Rectal smooth muscle tissue (tissue), 1 donor: ENCODE data around the gene DIRAS1.

Experiments used
- H3K27ac ChIP-seq: one replicate; pipeline ENCODE4 v1.7.0; 2013; ENCODE audit warnings: low read depth, low read length, inconsistent platforms
- H3K27me3 ChIP-seq: one replicate; pipeline ENCODE4 v1.7.0; 2013; ENCODE audit warnings: low read length; ENCODE audit not compliant: control insufficient read depth, insufficient read depth
- H3K36me3 ChIP-seq: one replicate; pipeline ENCODE4 v1.7.0; 2013; ENCODE audit warnings: low read length; ENCODE audit not compliant: control insufficient read depth, insufficient read depth
- H3K4me1 ChIP-seq: one replicate; pipeline ENCODE4 v1.7.0; 2013; ENCODE audit warnings: low read length; ENCODE audit not compliant: control insufficient read depth, insufficient read depth
- H3K4me3 ChIP-seq: one replicate; pipeline ENCODE4 v1.7.0; 2013; ENCODE audit warnings: low read length
- H3K9ac ChIP-seq: one replicate; pipeline ENCODE4 v1.7.0; 2013; ENCODE audit warnings: low read length

DIRAS1 gene

DNA sequence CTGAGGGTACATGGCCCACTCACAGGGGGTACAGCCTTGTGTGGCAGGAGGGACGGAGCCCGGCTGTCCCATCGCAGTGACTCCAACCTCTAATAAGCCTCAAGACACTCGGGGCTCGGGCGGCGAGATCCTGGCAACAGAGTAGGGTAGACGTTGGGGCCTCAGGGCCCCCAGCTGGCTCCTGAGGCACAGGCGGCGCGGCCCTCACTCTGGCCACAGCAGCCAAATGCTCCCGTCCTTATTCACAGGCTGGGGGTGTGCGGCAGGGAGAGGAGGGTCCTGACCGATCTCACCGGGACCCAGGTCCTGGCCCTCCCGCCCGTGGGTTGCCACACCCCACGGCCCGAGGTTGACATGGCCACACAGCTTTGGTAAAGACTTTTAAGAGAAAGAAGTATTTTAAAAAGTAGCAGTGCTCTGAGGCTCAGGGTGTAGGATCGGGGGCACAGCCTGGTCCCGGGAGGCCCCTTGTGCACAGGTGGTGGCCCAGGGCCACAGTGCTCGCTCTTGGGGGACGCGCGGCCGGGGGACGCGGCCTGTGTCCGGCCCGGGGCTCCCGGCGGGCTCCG is 11.1 kb upstream of the DIRAS1 start:
- peaks cover 7% of the 10 kb centered on the region for H3K36me3 ChIP-seq
- no peak overlapping the region for H3K27ac ChIP-seq
- H3K9ac ChIP-seq = no peak overlapping the region
- peaks cover 1% of the 10 kb centered on the region for H3K27me3 ChIP-seq
- H3K4me3 ChIP-seq = no peak overlapping the region
- no peaks in the 10 kb centered on the region for H3K4me1 ChIP-seq

DNA sequence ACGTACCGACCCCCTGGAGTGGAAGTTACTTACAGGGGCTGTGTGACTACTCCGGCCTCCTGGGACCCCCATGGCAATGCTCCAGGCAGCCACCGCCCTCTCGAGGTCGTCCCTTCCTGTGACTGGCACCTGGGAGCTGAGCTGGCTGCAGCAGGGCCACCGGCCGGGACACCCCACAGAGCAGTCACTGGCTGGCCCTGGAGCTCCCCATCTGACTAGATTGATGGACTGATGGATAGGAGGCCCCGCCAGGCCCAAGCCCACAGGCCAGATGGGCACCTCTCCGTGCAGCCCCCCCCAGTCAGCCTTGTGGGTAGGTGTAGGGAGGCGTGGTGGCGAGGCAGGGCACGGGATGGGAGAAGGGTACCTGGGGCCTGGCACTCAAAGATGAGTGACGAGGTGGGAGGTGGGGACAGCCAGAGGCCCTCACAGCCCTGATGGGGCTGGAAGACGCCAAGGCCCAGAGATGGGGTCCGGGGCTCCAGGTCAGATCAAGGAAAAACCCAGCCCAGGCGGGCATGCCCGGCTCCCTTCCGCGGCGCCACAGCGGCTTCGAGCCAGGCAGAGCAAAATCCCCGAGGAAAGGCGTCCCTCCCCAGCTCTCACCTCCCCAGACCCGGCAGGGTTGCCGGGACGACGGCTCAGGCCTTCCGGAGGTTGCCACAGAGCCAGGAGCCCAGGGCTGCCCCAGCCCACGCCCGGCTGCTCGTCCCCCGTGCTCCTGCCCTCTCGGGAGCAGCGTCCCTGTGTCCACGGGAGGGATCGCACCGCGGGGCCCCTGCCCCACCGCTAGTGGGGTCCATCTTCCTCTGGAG is 10.2 kb upstream of the DIRAS1 start:
- H3K27me3 ChIP-seq = peaks cover 8% of the 10 kb centered on the region
- no peak overlapping the region for H3K9ac ChIP-seq
- H3K4me1 ChIP-seq = no peaks in the 10 kb centered on the region
- no peak overlapping the region for H3K4me3 ChIP-seq
- peaks cover 4% of the 10 kb centered on the region for H3K36me3 ChIP-seq
- no peak overlapping the region for H3K27ac ChIP-seq

DNA sequence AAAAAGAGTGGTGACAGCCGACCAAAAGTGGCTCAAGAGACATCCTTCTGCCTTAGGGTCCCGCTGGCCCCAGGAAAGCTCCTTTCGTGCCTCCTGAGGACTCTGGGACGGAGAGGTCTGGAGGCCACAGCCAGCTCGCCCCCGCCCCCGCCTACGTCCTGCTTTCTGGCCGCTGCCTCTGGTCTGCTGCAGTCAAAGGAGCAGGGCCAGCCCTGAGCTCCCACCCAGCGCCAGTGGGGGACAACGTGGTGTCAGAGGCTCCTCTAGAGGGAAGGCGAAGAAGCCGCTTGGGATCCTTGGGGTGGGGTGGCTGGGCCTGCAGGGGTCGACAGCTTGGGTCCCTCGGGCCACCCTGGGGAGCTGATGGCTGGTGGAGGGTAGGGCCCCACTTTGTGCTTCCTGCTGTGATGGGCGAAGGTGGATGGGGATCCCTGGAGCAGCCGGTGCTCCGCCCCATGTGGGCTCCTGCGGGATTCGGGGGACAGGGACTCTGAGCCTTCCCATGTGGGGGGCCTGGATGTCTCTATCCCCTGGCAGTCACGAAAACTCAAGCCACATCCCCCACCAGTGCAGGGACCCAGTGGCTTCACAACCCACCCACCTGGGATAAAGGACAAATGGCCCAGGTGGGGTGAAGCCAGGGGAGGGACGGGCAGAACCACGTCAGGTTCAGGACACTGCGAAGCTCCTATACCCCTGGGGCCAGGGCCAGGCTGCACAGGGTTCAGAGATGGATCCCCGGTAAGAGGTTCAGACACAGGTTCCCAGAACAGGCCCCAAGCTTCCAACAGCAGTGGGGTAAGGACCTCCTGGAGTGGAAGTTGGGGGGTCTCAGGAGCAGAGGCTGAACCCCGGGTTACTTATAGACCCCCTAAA is 9.0 kb upstream of the DIRAS1 start:
- Histone ChIP-seq H3K27me3 (peaks cover 8% of the 10 kb centered on the region), H3K27ac (no peak overlapping the region), H3K4me3 (no peak overlapping the region), H3K4me1 (no peaks in the 10 kb centered on the region), H3K36me3 (no peaks in the 10 kb centered on the region), H3K9ac (no peak overlapping the region)

DNA sequence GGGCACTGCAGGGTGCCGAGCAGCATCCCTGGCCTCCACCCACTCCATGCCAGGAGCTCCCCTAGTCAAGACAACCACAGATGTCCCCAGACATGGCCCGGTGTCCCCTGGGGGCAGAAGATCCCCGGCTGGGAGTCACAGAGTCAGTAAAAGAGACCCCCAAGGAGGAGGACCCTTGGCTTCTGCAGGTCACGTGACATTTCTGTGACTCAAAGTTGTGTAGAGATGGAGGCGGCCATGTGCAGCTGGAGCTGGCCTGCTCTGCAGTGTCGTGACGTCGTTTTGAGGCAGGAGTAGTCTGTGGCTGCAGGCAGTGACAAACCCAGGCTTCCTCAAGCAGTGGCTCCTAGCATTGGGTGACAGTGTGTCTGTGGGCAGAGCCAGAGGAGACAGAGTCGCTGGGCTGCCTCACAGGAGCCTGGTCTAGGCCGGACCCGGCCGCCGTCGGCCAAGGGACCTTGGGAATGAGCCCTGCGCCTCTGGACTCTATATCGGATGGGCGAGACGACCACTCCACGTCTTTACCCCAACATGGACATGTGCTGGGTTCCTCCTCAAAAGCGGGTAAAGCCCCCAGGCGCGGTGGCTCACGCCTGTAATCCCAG is 7.7 kb upstream of the DIRAS1 start:
- no peak overlapping the region for H3K9ac ChIP-seq
- H3K4me3 ChIP-seq = no peak overlapping the region
- no peak overlapping the region for H3K27ac ChIP-seq
- H3K4me1 ChIP-seq = no peaks in the 10 kb centered on the region
- H3K27me3 ChIP-seq = peaks cover 8% of the 10 kb centered on the region
- H3K36me3 ChIP-seq = no peaks in the 10 kb centered on the region

DNA sequence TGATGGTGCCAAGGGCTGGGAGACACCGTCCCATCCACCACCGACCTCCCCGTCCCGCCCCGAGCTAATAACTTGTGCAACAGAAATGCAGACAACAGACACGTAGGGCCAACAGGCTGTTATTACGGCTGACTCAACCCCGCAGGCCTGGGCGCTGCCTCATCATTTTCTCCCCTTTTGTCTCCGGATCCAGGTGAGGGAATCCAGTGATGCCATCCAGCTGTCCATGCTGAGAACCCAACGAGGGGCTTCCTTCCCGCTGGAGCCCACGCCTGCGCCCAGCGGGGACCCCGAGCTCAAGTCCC is 6.4 kb upstream of the DIRAS1 start:
- Histone ChIP-seq H3K4me3 (no peak overlapping the region), H3K4me1 (peaks cover 5% of the 10 kb centered on the region), H3K36me3 (no peaks in the 10 kb centered on the region), H3K27ac (no peak overlapping the region), H3K27me3 (peaks cover 13% of the 10 kb centered on the region), H3K9ac (no peak overlapping the region)

DNA sequence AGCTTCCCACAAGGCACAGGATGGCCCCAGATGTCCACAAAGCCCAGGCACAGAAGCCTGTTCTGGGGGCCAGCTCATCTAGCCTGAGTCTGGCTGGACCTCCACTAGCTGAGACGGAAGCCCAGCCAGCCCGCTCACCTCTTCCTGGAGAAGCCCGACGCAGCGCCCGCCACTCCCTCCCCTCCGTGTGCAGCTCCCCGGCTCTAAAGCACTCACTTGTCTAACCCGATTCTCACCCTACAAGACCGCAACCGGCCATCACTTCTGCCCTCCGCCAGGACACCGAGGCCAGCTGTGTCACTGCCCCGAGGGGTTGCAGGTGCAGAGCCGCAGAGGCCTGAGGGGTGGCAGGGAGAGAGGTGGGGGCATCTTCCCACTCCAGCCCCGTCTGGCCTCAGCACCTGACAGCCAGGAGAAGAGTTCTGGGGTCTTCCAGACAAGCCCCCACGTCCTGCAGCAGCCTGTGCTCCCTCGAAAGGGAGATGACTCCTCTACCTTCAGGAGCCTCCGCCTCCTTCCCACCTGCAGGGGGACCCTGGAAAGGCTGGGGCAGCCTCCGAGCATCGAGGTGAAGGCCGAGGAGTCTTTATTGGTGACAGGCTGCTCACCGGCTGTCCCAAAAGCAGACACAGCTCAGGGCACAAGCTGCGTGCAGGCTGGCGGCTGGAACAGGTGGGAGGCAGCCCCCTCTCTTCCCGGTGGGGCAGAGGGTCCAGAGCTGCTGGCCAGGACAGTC is 5.9 kb upstream of the DIRAS1 start:
- Histone ChIP-seq H3K4me1 (peaks cover 5% of the 10 kb centered on the region), H3K27ac (no peak overlapping the region), H3K9ac (no peak overlapping the region), H3K4me3 (no peak overlapping the region), H3K36me3 (no peaks in the 10 kb centered on the region), H3K27me3 (peaks cover 16% of the 10 kb centered on the region)

DNA sequence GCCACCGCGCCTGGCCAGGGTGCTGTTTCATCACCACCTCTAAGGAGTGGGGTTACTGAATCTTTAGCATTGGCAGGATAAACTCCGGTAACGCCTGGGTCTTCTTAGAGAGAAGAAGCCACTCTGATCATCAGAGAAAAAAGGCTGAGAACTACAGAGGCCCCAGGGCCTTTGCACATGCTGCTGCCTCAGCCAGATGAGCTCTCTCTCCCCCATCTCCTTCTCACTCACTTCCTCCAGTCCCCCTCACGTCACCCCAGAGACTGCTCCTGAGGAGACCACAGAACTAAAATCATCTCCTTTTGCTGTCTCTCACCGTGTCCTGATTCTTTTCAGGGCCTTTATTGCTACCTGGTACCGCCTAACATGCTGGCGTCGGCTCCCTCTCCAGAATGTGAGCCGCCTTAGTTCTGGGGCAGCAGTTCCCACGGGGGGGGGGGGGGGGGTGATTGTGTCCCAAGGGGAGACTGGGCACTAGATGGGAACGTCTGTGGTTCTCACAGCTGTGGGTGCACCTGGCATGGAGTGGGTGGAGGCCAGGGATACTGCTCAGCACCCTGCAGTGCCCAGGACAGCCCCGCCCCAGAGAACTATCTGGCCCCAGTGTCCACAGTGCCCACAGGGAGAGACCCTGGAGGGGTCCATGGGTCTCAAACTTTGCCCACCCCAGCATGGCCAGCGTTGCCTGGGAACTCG is 5.1 kb upstream of the DIRAS1 start:
- Histone ChIP-seq H3K4me1 (peaks cover 5% of the 10 kb centered on the region), H3K36me3 (no peaks in the 10 kb centered on the region), H3K4me3 (no peak overlapping the region), H3K27me3 (peaks cover 22% of the 10 kb centered on the region), H3K27ac (no peak overlapping the region), H3K9ac (no peak overlapping the region)

DNA sequence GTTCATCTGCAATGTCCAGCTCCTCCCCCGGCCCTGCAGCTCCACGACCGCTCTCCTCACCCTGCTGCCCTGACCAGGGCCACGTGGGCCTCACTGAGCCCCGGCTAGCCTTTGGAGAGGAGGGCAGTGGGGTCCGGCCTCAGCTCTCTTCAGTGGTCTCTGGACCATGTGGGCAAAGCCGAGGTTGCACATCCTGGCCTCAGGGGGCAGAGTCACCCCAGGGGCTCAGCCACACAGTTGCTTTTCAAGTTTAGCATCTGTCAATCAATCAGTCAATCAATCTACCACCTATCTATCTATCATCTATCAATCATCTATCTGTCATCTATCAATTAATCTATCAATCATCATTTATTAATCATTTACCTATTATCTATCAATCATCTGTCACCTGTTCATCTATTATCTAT is 3.0 kb upstream of the DIRAS1 start:
- Histone ChIP-seq H3K4me3 (no peak overlapping the region), H3K4me1 (peaks cover 5% of the 10 kb centered on the region), H3K27ac (no peak overlapping the region), H3K9ac (no peak overlapping the region), H3K36me3 (no peaks in the 10 kb centered on the region), H3K27me3 (peaks cover 31% of the 10 kb centered on the region)

DNA sequence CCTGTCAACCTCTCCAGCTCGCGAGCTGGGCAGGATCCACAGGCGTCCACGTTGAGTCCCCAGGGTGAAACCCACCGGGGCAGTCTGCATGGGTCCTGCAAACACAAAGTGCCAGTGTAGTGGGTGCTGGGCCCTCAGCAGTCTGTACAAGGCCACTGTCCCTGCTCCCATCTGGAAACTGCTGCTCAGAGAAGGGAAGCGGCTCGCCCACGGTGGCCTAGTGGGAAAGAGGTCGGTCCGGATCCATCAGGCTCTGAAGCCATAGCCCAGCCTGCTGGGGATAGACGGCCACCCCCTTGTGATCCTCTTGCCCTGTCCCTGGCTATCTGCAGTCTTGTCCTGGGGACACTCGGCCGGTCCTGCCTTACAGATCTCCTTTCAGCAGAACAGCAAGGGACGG is 2.6 kb upstream of the DIRAS1 start:
- Histone ChIP-seq H3K9ac (no peak overlapping the region), H3K36me3 (no peaks in the 10 kb centered on the region), H3K4me3 (no peak overlapping the region), H3K27ac (peak overlapping the region; percentile 14), H3K4me1 (peaks cover 5% of the 10 kb centered on the region), H3K27me3 (peaks cover 31% of the 10 kb centered on the region)

DNA sequence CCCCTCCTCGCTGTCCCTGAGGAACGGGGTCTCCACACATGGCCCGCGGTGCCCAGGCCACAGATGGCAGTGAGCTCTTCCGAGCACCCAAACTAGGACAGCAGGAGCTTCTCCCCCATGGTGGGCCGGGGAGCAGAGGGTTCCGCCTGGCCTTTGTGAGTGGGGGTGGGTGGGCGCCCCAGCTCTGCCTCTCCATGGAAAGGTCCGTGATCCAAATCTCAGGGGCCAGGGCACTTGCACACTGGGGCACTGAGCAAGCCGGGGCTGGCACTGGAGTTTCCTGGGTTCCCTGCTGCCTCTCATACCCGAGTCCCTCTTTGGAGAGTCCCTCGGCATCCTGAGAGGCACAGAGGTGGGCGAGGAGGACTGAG is 2.2 kb upstream of the DIRAS1 start:
- Histone ChIP-seq H3K36me3 (no peaks in the 10 kb centered on the region), H3K9ac (no peak overlapping the region), H3K4me1 (peaks cover 5% of the 10 kb centered on the region), H3K27me3 (peaks cover 31% of the 10 kb centered on the region), H3K27ac (peak overlapping the region; percentile 14), H3K4me3 (no peak overlapping the region)

DNA sequence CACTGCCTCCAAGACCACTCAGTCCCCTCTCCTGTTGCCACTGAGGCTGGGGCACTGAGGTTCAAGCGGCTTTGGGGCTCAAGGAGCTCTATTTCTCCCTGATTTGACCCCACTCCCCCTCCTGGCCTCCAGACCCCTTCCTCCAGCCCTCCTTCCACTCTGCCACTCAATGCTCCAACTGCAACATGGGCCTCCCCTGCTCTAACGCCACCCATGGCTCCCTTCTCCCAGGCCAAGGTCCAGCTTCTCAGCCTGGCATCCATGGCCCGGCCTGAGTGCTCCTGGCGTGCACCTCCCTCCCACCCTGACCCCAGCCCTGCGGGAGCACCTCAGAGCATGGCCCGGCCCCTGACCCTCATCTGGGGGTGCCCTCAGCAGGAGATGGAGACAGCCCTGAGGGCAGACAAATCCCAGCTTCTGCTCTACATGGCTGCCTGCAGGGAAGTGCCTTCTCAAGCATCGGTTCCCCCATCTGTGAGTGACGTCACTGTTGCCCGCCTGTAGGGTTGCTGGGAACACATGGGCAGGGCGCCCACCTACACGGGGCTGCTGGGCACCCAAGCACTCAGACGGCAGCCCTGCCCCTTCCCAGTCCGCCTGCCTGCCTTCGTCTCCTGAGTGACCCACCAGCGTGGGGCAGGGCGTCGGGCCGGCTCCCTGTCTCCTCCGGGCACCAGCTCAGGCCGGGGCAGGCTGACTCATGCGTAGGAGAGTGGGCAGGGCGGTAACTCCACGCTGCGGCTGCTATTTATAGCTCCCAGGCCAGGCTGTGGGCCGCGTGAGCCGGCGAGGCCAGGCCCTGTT is 1.6 kb upstream of the DIRAS1 start:
- peaks cover 31% of the 10 kb centered on the region for H3K27me3 ChIP-seq
- peak overlapping the region; percentile 14 for H3K27ac ChIP-seq
- no peak overlapping the region for H3K9ac ChIP-seq
- no peak overlapping the region for H3K4me3 ChIP-seq
- no peaks in the 10 kb centered on the region for H3K36me3 ChIP-seq
- peaks cover 5% of the 10 kb centered on the region for H3K4me1 ChIP-seq
